Stimulated activated CD8-positive, alpha-beta memory T cell treated with anti-CD3 and anti-CD28 coated beads, Interleukin-15, amount 100 ng/mL, for 1 hour (primary cell): Measurements from ENCODE around the gene GULP1.

Experiments
- DNase-seq: peaks from one replicate; pipeline ENCODE4 v3.0.0-alpha.2; 2020; ENCODE audit warnings: low read depth

Gene GULP1

DNA sequence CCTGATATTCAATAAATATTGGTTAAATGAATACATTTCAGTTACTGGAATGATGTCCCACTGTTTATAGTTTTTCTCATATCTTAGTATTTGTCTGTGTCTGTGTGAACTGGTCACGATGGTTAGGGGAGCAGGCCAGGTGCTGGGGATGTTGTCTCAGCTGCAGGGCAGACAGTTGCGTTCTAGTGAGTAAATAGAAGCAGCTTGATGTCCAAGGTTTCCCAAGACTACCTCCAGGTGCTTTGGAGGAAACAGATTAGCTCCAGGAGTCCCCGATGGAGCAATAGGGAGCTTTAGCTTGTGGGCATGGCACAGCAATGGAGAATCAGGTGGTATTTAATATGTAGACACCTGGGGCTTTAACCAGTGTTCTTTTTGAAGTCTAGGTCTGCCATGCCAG is 75.5 kb downstream of the GULP1 start:
- no peak for DNase-seq

DNA sequence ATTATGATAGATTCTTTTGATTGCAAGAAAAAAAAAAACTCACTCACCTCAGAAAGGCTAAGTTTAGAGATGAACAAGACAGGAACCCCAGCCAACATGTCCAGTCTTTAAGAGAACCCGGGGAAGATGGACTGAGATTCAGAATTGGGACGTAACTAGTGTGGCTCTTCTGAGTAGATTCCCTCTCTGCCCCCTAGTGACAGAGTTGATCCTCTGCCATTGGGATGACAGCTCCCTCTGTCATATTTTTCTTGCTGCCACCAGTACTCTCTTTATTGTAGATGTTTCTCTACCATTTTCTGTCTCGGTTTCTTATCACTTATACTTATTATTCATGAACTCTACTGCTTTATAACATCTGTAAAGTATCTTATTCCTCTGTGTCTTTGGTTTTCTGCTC is 77.7 kb downstream of the GULP1 start:
- no peak for DNase-seq

DNA sequence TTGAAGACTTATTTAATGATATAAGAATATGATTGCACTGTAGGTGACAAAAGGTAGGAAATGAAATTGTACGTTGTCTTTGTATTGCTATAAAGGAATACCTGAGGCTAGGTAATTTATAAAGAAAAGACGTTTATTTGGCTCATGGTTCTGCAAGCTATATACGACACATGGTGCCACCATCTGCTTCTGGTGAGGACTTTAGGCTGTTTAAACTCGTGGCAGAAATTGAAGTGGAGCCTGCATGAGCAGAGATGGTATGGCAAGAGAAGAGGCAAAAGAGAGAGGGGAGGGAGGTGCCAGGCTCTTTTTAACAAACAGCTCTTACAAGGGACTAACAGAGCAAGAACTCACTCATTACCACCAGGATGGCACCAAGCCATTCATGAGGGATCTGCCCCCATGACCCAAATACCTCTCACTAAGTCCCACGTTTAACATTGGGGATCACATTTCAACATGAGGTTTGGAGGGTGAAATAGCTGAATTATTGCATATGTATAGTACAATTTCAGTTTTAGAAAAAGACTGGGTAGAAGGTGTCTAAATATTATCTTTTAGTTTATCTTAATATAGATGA is 86.8 kb downstream of the GULP1 start:
- DNase-seq, result no peak

DNA sequence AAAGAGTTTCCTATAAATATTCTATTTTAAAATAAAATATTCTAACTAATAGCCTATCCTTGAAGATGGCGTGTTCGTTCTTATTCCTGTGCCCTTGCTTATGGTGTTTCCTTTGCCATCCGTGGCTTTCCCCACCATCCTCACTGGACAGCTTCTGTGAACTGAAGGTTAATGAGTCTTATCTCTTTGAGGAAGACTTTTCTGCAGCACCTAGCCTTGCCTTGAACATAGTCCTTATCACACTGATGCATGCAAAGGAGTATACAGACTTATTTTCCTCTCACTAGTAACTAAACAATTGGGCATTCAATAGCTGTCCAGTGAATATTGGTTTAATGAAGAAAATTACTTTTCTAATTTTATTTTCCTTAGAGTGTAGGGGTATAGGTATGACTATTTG is 88.1 kb downstream of the GULP1 start:
- no peak for DNase-seq

DNA sequence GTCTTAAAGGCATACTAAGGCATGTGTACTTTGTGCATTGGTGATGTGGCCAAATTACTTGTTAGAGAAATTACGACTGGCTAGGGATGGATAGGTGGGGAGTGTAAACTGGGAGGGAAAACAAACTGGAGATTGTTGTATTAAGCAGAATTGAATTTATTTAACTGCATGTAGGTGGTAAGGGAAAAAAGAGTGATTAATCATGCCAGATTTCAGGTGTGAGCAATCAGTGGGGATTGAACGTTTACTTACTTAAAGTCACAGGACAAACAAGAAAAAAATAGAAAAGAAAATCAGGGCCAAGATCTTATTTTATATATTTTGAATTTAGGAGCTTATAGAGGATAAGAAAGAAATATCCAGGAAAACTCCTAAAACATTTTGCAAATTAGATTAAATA is 88.6 kb downstream of the GULP1 start:
- DNase-seq, result no peak

DNA sequence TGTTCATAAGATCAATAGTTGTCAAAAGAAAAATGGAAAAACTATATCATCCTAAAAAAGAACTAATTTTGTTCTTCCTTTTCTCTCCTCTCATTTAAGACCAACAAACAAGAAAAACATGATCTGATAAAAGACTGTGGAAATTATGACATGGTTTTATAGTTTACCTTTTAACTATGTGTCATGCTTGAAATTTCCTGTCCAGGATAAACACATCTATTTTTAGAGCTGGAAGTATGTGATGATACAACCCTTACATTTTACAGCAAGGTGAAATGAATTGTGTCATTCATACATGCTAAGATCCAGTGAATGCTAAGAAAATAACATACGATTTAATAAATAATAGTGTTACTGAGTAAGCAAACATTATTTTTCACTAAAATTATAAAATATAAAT is 89.9 kb downstream of the GULP1 start:
- DNase-seq, result no peak

DNA sequence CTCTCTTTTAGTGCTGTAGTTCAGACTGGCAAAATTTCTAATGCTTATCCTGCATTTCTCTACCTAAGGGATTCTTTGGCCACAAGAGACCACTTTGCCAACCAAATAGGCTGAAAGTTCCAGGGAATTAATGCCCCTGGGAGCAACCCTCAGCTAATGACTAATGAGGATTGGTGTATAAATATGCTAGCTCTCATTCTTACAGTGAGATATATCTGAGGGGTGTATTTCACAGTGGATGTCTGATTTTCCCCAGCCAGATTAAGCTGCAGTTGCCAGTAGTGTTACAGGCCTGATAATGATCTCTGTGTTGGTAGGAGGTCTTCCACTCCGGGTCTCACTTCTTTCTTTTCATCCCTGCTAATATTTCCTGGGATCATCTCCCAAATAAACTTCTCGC is 90.4 kb downstream of the GULP1 start:
- DNase-seq, result no peak

DNA sequence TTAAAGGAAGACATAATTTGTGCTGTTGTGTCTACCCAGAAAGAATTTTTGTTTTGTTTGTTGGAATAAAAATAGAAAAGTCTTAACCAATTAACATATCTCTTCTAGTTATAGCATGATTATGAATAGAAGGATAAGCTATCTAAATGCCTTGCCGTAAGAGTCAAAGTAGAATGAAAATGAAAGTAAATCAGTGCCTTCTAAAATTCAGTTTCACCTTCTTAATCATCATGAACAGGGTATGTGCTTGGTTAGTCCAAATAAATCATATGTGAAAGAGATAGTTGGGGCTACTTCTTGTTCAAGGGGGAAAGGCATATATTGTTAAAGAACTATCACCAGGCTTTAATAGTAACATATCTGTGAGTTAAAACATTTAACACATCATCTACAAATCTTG is 91.5 kb downstream of the GULP1 start:
- no peak for DNase-seq

DNA sequence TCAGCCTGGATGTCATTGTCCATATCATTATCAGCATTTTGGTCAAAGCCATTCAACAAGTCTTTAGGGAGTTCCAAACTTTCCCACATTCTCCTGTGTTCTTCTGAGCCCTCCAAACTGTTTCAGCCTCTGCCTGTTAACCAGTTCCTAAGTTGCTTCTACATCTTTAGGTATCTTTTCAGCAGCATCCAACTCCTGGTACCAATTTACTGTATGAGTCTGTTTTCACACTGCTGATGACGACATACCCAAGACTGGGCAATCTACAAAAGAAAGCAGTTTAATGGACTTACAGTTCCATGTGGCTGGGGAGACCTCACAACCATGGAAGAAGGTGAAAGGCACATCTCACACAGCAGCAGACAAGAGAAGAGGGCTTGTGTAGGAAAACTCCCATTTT is 94.2 kb downstream of the GULP1 start:
- DNase-seq, result no peak

DNA sequence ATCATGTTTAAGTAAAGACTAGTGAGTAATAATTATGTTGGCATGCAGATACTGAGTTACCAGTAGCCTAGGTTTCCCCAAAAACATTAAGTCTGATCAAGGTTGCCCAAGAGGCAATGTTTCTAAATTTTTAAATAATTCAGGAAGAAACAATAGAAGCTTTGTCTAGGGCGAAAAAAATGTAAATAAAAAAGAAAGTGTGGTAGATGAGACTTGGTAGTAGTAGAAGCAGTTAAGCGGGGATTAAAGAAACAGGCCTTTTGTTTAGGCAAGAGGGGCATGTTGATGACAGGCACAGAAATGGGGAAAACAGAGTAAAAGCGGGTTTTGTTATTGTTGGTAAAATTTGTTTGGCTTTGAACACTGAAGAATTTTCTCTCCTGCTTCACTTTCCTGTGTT is 97.2 kb downstream of the GULP1 start:
- no peak for DNase-seq

DNA sequence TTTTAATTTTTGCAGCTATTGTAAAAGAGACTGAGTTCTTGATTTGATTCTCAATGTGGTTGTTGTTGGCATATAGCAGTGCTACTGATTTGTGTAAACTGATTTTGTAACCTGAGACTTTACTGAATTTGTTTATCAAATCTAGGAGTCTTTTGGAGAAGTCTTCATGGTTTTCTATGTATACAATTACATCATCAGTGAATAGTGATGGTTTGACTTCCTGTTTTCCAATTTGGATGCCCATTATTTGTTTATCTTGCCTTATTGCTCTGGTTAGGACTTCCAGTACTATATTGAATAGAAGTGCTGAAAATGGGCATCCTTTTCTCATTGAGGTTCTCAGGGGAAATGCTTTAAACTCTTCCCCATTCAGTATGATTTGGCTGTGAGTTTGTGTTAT is 99.7 kb downstream of the GULP1 start:
- DNase-seq, result no peak

DNA sequence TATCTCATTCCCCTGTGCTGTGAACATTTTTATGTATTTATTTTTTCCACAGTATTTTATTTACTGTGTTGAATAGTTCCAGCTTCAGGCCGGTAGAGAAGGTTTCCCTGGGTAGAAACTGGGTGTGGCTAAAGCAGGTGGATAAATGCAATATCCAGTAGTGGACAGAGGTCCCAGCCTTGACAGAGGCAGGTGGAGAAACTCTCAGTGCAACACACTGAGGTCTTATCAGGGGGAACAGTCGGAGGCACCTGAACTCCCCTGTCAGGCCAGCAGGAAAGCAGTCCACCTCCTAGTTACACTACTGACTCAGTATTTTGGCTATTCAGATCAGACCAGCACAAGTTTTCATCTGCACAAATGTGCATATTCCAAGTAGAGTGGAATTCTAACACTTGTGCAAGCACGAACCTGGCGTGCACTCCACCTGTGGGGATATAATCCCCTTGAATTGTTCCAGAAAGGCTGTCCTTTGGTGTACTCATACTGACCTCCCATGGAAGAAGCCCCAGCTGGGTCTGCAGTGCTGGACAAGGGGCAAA is 103.3 kb downstream of the GULP1 start:
- no peak for DNase-seq

DNA sequence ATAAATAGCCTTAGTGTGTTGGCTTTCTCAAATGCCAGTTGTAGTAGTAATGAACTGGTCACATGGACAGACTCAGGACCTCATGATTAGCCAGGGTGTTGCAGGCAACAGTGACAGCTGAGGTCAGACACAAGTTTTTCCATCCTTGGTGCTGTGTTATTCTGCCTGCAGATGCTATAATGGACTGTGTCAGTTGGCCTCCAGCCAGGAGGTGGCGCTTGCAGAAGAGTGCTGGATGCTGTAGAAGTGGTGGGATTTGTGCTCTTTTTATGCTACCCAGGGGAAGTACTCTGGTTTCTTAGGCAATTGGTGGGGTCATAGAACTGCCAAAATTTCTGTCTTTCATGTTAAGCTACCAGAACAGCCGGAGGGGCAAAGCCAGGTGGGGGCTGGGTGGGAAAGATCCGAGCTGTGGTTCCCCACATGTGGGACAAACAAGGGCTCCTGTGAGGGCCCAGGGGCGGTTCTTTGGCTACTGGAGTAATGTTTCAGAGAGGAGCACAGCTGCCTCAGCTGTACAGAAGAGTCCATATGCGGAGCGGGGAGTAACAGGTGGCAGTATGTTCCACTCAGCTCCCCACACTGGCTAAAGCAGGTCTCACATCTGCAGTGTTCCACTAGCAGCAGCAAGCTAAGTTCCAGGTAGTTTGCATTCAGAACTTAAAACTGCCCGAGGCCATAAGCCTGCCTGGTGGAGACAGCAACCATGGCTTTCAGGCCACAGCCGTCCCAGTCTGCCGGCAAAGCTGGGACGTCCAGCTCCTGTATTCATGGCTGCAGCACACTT is 104.4 kb downstream of the GULP1 start:
- no peak for DNase-seq

DNA sequence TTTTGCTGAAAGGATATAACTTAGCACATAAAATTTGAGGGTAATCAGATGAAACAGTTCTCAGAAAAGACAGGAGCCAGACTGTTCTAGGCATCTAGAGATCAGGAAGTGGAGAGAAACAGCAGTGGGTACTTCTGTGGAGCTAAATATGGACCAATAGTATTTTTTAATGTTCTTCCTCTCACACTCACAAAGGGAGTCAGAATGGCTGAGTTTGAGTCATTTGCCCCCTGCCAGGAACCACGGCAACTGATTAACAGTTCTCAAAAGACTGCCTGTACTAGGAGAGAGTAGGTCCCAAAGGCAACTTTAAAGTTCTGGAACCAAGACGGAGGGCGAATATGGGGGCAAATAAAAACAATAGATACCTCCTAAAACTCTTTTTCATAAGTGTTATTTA is 107.5 kb downstream of the GULP1 start:
- no peak for DNase-seq

DNA sequence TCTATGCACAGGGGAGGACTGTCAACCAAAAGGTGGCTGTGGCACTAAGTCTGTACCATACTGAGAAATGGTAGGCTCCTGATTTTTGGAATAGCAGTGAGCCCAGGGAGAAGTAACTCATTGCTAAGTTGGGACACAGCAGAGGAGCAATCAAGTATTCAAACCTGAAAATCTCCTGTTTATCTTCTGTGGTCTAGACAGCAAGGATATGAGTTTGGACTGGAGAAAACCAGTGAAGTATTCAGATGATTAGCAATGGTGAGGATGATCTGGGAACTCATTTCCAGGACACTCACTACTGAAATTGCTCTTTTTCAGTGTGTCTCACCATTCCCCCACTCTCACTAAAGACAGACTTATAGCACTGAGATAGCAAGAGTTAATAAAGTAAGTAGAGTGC is 112.0 kb downstream of the GULP1 start:
- no peak for DNase-seq

DNA sequence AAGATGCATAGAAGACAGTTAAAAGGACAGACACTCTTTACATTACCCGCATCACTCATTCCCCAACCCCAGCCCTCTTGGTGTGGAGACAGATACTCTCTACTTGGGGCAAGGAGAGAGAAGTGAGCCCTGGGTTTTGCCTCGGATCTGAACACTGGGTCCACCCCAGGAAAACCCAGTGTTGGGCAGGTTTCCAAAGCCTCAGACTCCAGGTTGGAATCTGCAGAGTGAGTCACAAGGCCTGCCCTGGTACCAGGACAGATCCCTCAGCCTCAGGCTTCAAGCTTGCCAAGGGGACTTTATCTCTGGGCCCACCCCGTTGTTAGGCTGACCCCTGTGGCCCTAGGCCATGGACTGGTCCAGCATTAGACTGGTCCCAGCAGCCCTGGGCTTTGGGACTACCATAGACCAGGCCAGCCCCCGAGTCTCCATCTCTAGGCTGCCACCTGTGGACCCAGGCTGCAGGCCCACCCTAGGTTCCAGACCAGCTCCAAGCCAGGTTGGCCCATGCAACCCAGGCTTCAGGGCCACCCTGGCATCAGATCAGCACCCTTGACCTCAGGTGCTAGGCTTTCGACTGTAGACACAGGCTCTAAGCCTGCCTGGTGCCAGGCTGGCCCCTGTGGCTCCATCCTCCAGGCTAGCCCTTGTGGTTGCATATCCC is 112.8 kb downstream of the GULP1 start:
- DNase-seq, result no peak

DNA sequence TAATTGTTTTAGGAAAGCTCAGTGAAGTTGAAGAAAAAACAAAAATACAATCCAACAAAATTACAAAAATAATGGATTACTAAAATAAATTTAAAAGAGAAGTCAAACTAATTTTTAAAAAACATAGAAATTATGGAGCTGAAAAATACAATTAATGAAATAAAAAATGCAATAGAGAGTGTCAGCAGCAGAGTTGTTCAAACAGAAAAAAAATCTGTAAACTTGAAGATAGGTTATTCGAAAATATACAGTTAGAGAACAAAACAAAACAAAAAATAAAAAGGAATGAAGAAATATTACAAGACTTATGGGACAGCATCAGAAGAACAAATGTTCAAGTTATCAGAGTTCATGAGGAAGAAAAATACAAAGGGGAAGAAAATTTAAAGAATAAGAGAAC is 114.7 kb downstream of the GULP1 start:
- DNase-seq, result no peak

DNA sequence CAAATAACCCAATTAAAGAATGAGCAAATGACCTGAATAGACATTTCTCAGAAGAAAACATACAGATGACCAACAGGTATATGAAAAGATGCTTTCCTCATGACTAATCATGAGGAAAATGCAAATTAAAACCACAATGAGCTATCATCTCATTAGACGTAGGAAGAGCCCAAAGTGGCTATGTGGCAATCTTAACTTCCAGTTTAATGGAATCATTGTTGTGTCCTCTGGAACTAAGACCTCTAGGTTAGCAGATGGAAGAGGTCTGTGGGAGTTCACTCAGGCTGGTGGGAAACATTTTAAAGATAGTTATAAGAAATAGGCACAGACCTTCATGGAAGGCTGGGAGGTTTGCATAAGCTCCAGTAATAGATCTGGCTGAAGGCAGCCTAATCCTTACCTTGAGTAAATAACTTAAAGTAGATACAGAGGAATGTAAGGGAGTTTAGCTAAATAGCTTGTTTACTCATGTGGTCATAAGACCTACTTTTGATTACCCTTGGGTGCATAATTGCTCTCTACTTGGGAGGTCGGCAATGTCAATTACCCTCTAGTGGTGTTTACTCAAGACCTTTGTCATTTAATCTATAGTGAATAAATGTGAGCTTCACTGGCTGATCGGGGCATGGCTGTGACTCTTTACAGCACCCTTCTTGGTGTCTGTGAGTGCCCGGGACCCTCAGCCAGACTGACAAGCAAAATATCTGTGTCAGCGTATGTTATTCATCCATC is 119.0 kb downstream of the GULP1 start:
- no peak for DNase-seq

DNA sequence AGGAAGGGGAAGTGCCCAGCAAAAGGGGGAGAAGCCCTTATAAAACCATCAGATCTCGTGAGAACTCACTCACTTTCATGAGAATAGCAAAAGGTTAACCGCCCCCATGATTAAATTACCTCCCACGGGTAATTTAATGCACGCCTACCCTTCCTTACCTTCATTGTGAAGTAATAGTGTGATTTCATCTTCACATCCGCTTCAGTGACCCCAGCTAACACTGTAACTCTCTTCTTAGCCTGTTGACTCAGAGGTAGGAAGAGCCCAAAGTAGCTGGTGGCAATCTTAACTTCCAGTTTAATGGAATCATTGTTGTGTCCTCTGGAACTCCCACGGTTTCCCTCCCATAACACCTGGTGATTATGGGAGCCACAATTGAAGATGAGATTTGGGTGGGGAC is 120.5 kb downstream of the GULP1 start:
- no peak for DNase-seq

DNA sequence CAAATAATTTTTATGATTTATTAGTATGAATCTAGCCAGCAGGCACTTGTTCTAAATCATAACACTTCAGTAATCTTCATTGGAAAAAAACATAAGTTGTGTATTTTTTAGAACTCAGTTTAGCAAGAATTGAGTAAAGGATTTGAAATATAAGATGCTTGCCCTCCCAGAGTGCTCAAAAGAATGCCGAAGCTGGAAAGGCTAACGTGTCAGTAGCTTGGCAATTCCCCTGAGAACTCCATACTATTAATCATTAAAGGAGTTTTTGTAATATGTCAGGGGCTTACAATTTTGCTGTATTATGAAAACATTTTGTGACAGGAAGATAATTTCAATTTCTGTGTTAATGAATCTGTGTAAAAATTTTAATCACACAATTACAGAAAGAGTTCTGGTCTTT is 122.7 kb downstream of the GULP1 start:
- no peak for DNase-seq

DNA sequence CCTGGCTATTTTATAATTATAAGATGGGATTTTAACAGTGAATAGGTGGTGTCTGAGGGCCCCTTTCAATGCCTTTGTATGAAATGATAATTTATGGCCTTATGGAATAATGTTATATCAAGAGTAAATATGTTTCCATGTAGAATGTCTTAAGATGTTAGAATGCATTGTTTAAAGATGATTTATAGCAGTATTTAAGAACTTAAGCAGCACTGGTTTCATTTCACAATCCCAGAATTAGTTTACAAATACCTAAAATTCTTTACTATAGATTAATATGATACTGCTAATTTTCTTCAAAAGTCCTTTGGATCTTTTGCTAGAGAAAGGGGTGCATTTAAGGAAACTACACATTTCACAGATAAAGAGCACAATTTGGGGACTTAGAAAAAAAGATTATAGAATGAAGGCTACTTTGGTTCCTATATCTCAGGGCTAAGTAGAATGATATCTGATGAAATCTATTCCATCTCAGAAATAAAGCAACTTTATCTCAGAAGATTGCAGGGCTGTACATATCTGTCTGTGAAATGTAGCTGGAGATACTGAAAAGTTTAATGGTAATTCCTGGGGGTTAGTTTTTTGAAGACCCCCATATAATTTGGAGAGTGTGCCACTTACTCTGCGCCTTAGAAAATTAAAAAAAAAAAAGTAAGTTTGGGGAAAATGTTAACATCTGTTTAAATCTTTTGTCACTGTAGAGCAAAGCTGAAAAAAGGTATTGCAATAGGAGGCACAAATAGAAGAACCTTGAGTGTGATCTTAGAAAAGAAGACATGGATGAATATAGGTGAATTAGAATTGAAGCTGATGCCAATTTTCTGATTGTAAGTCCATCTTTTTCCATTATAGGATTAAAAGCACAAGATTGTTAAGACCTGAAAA is 123.4 kb downstream of the GULP1 start:
- DNase-seq, result no peak

DNA sequence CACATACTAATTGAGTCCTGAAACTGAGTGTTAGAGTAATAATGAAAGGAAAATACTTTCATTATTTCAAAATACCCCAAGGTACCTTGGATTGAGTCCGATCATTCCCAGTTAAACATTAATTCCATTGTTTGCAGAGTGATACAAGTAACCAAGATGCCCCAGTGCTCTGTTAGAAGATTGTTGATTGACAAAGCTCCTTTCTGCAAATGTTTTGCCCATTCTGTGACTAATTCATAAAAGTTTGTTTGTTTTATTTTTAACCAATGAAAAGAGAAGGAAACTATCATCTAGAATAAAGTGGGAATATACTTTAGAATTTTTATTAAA is 124.0 kb downstream of the GULP1 start:
- DNase-seq, result no peak
